RWPE2 (cell line): ENCODE measurements around the gene BAIAP2L1.
A peak's percentile ranks its signal among the peaks of the same experiment; 100 is the strongest.

Source experiments
- ATAC-seq: fragments of 200-7000 bp; cut with Tn5 transposase; 3 replicates; pipeline ENCODE4 v1.9.1; 2021; ENCODE audit warnings: low read depth
- DNase-seq: peaks from one replicate; pipeline ENCODE4 v3.0.0-alpha.2; 2020; ENCODE audit warnings: low spot score
- H3K27ac ChIP-seq: fragments of 450-650 bp; 2 replicates; pipeline ENCODE4 v1.5.1; 2017; ENCODE audit warnings: mild to moderate bottlenecking; ENCODE audit not compliant: poor library complexity, severe bottlenecking
- H3K27me3 ChIP-seq: fragments of 250-450 bp; sonication (Bioruptor Pico); 2 replicates; pipeline ENCODE4 v1.5.1; 2021; ENCODE audit warnings: mild to moderate bottlenecking, moderate library complexity; ENCODE audit not compliant: insufficient read depth, poor library complexity, severe bottlenecking
- H3K36me3 ChIP-seq: fragments of 250-450 bp; sonication (Bioruptor Pico); 2 replicates; pipeline ENCODE4 v1.5.1; 2020; ENCODE audit warnings: low read depth, mild to moderate bottlenecking, moderate library complexity
- H3K4me1 ChIP-seq: fragments of 250-450 bp; sonication (Bioruptor Pico); 2 replicates; pipeline ENCODE4 v1.5.1; 2021; ENCODE audit warnings: mild to moderate bottlenecking, moderate library complexity; ENCODE audit not compliant: insufficient read depth, poor library complexity, severe bottlenecking
- H3K4me3 ChIP-seq: fragments of 250-450 bp; sonication (Bioruptor Pico); 2 replicates; pipeline ENCODE4 v1.5.1; 2021; ENCODE audit warnings: mild to moderate bottlenecking, moderate library complexity; ENCODE audit not compliant: severe bottlenecking
- H3K9me3 ChIP-seq: fragments of 250-450 bp; sonication (Bioruptor Pico); 2 replicates; pipeline ENCODE4 v1.5.1; 2021; ENCODE audit warnings: mild to moderate bottlenecking, moderate library complexity; ENCODE audit not compliant: severe bottlenecking
- TF ChIP-seq, protein P1 (sequence below): fragments of 450-650 bp; IDR thresholded peaks from one replicate; pipeline ENCODE4 v1.5.1; 2017; ENCODE audit warnings: mild to moderate bottlenecking, moderate library complexity; ENCODE audit not compliant: poor library complexity, severe bottlenecking

Gene BAIAP2L1

DNA sequence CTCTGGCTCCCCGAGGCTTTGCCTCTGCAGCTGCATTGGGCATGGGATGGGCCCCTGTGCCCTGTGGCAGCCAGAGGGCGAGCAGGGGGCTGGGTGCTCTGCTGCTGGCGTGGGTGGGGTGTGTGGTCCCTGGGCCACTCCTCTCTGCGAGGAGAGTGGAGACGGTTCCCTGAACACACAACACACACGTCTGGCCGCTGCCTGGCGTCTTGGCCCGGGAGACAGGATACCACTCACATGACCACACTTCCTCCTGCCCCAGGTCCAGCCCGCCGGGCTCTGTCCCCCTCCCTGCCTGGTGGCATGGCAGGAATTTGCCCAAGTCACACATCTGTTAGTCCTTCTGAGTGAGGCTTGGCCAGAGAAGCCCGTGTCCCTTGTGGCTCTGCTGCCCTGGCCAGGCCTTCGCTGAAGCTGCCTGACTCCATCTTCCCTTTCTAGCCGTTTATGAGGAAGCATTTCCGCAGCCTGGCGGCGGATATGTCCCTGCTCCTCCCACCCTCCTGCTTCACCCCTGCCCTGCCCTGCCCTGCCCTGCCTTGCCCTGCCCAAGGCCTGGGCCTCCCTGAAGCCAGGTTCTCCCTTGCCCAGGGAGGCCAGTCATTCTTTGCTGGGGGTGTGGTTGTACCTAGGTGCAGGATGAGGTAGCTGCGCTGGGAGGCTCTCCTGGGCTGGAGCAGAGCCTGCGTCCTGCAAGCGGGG, 116.4 kb downstream of the BAIAP2L1 start:
- H3K36me3 ChIP-seq: peaks cover 29% of the 10 kb centered on the region
- DNase-seq (peak; percentile 89), ATAC-seq (peak; percentile 39)
- H3K9me3 ChIP-seq: no peaks in the 10 kb centered on the region
- H3K4me1 ChIP-seq: peaks cover 41% of the 10 kb centered on the region
- H3K27me3 ChIP-seq: no peaks in the 10 kb centered on the region
- TF ChIP-seq, protein P1, sequence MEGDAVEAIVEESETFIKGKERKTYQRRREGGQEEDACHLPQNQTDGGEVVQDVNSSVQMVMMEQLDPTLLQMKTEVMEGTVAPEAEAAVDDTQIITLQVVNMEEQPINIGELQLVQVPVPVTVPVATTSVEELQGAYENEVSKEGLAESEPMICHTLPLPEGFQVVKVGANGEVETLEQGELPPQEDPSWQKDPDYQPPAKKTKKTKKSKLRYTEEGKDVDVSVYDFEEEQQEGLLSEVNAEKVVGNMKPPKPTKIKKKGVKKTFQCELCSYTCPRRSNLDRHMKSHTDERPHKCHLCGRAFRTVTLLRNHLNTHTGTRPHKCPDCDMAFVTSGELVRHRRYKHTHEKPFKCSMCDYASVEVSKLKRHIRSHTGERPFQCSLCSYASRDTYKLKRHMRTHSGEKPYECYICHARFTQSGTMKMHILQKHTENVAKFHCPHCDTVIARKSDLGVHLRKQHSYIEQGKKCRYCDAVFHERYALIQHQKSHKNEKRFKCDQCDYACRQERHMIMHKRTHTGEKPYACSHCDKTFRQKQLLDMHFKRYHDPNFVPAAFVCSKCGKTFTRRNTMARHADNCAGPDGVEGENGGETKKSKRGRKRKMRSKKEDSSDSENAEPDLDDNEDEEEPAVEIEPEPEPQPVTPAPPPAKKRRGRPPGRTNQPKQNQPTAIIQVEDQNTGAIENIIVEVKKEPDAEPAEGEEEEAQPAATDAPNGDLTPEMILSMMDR: no peak
- H3K4me3 ChIP-seq: peak overlapping the region; percentile 87
- H3K27ac ChIP-seq: peak overlapping the region; percentile 91

- 0 out of 3 replicates have a peak, but pooled peaks have one; percentile 2 for ATAC-seq
- Histone ChIP-seq H3K27me3 (no peaks in the 10 kb centered on the region), H3K36me3 (peaks cover 23% of the 10 kb centered on the region; the same call in 1 of the 2 replicates), H3K27ac (peak overlapping the region; percentile 91), H3K4me3 (peak overlapping the region; percentile 87), H3K4me1 (peaks cover 41% of the 10 kb centered on the region), H3K9me3 (no peaks in the 10 kb centered on the region)
- DNase-seq: no peak
- TF ChIP-seq, protein P1: no peak
These were observed 117.0 kb downstream of the BAIAP2L1 start for GRCh38 chr7:98283887-98284222.

- H3K36me3 ChIP-seq: peaks cover 18% of the 10 kb centered on the region; the same call in 1 of the 2 replicates
- no peak for ATAC-seq
- no peaks in the 10 kb centered on the region for H3K9me3 ChIP-seq
- TF ChIP-seq, protein P1: no peak
- peaks cover 41% of the 10 kb centered on the region for H3K4me1 ChIP-seq
- no peaks in the 10 kb centered on the region for H3K27me3 ChIP-seq
- H3K4me3 ChIP-seq: peak overlapping the region; percentile 87
- H3K27ac ChIP-seq: peak overlapping the region; percentile 91
- DNase-seq: no peak
These were observed 117.6 kb downstream of the BAIAP2L1 start for GRCh38 chr7:98283127-98283886.

DNA sequence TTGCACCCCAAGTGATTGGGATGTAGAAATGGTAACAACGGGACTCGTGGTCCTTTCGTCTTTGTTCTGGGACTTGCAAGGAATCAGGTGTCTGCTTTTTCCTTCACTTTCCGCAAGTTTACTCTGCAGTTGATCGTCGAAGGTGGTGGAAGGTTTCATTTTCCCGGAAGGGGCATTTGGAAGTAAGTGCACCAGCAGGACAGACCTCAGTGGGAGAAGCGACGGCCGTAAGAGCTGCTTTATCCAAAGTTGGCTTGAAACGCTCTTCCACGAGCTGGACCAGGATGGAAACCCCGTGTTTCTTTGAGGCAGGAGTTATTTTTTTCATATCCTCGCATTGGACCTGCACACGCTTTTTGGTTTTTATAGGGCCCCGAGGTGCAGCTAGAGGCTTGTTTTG, 118.2 kb downstream of the BAIAP2L1 start:
- Histone ChIP-seq H3K27ac (peak overlapping the region; percentile 91), H3K4me1 (peaks cover 35% of the 10 kb centered on the region), H3K4me3 (peak overlapping the region; percentile 87), H3K9me3 (no peaks in the 10 kb centered on the region), H3K27me3 (no peaks in the 10 kb centered on the region), H3K36me3 (peaks cover 16% of the 10 kb centered on the region; the same call in 1 of the 2 replicates)
- DNase-seq (no peak), ATAC-seq (no peak)
- TF ChIP-seq, protein P1: no peak
